Bronchial epithelial cell (primary cell): Measurements from ENCODE around the gene OTOG. TPM values are rescaled to one million over a fixed set of nuclear protein-coding genes. Genes with fewer than 3 reads are reported as not detected.

Experiments used
- DNase-seq: peaks from one replicate; pipeline ENCODE4 v3.0.0-alpha.2; 2010; ENCODE audit warnings: low read depth
- FAIRE-seq: peaks from 2 replicates; lab custom pipeline; 2011; peaks lifted over from hg19 to GRCh38; lab: Jason Lieb, UNC
- H3K27me3 ChIP-seq: 2 replicates; pipeline ENCODE4 v1.5.1; 2011; ENCODE audit warnings: low read length; ENCODE audit not compliant: control insufficient read depth, insufficient read depth
- H3K36me3 ChIP-seq: 2 replicates; pipeline ENCODE4 v1.5.1; 2011; ENCODE audit warnings: low read length; ENCODE audit not compliant: control insufficient read depth, insufficient read depth
- H3K4me3 ChIP-seq: 2 replicates; pipeline ENCODE4 v1.5.1; 2011; ENCODE audit warnings: mild to moderate bottlenecking, low read depth, low read length, control low read depth
- CTCF ChIP-seq: IDR thresholded peaks from 2 replicates; pipeline ENCODE4 v1.5.1; 2011; ENCODE audit warnings: mild to moderate bottlenecking, moderate library complexity, low read length, control low read depth, inconsistent platforms; ENCODE audit not compliant: insufficient read depth, severe bottlenecking
- total RNA-seq: library from RNA; depleted of rRNA; stranded (reverse); fragments of >200 nt; gene quantifications from 2 replicates; pipeline ENCODE4 v1.2.1, GENCODE V29; 2014

The OTOG gene
- total RNA-seq, 1 donor from 2014 or later, result not detected

- Histone ChIP-seq H3K27me3 (no peaks in the 10 kb centered on the region), H3K4me3 (no peak overlapping the region), H3K36me3 (no peaks in the 10 kb centered on the region)
- FAIRE-seq, result no peak
- DNase-seq, result peak; percentile 25
- TF ChIP-seq CTCF, result no peak
These were observed 25.8 kb upstream of the OTOG start for GRCh38 chr11:17521106-17521900.

GRCh38 chr11:17522655-17523054, 24.4 kb upstream of the OTOG start:
- TF ChIP-seq CTCF, result no peak
- Histone ChIP-seq H3K27me3 (no peaks in the 10 kb centered on the region), H3K36me3 (no peaks in the 10 kb centered on the region), H3K4me3 (no peak overlapping the region)
- DNase-seq, result no peak
- no peak for FAIRE-seq

GRCh38 chr11:17524221-17524620, 22.8 kb upstream of the OTOG start:
- no peak for TF ChIP-seq CTCF
- Histone ChIP-seq H3K36me3 (no peaks in the 10 kb centered on the region), H3K4me3 (no peak overlapping the region), H3K27me3 (no peaks in the 10 kb centered on the region)
- no peak for FAIRE-seq
- no peak for DNase-seq

- Histone ChIP-seq H3K36me3 (no peaks in the 10 kb centered on the region), H3K4me3 (no peak overlapping the region), H3K27me3 (no peaks in the 10 kb centered on the region)
- TF ChIP-seq CTCF, result no peak
- FAIRE-seq, result no peak
- DNase-seq, result no peak
These were observed 21.5 kb upstream of the OTOG start for GRCh38 chr11:17525570-17525969.

GRCh38 chr11:17526326-17526725, 20.7 kb upstream of the OTOG start:
- no peaks in the 10 kb centered on the region for H3K27me3 ChIP-seq
- TF ChIP-seq CTCF, result no peak

More at GRCh38 chr11:17526326-17526725, 20.7 kb upstream of the OTOG start:
- DNase-seq, result no peak
- no peak overlapping the region for H3K4me3 ChIP-seq
- no peak for FAIRE-seq
- H3K36me3 ChIP-seq, result no peaks in the 10 kb centered on the region
